ENCODE data around the gene MEIKIN. TPM values are rescaled to one million over a fixed set of nuclear protein-coding genes. Genes with fewer than 3 reads are reported as not detected.

Gene MEIKIN
- total RNA-seq, 1 donor from 2014 or later, result not detected

DNA sequence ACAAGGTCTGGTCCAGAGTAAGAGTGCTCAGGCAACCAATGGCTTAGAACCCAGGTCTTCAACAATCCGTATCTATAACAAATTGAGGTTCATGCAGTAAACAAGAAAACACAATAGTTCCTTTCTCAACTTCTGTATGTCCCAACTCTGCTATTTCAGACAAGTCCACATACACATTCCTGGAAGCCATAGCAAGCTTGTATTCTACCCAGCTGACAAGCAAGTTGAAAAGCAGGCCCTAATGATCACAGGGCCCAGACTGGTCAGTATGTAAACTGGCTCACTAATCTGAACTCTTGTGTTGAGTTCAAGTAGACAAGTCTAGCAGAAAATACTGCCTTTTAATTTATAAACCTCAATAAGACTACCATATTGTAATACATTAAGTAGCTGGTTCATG lies 175.5 kb downstream of the MEIKIN start:
- no peak for DNase-seq (ENCODE audit: low spot score)

DNA sequence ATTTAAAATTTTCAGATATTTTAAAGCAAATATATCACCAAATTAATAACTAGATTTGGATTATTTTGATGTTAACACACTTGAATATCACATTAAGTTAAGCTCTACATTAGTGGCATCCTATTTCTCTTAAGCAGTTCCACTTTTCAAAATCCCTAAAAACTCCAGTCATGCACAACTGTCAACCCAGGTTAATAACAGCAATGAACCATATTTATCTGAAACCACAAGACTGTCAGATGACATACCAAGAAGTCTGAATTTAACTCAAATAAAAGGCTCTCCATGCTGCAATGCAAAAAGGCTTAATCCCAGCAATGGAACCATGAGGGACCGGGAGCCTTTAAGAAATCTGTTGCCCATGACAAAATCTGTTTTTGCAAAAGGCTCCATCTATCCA lies 176.1 kb downstream of the MEIKIN start:
- DNase-seq (ENCODE audit: low spot score), result no peak

DNA sequence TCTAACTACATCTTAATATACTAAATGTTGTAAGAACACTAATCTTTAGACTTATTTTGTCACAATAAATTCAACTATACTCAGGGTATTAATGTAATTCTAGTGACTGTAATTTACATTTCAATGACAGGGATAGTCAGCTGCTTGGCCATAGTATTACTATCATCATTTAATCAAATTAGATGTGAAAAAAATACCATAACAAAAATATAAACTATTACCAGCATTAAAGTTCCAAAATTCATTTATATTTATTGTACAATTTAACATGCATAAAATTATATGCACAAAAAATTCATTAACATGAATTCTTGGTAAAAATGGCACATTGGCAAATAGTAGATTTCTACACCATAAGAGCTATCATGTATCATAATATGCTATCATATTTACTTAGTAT lies 177.6 kb downstream of the MEIKIN start:
- DNase-seq (ENCODE audit: low spot score), result no peak

DNA sequence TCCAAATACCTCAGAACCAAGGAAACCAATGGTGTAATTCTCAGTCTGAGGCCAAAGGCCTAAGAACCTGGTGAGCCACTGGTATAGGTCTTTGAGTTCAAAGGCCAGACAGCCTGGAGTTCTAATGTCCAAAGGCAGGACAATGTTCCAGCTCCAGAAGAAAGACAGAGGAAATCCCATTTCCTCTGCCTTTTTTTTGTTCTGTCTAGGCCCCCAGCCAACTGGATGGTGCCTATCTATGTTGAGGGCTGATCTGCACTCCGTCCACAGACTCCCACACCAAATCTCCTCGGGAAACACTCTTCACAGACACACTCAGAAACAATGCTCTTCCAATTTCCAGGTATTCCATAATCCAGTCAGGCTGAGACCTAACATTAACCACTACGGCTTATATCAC lies 178.8 kb downstream of the MEIKIN start:
- DNase-seq (ENCODE audit: low spot score), result no peak

DNA sequence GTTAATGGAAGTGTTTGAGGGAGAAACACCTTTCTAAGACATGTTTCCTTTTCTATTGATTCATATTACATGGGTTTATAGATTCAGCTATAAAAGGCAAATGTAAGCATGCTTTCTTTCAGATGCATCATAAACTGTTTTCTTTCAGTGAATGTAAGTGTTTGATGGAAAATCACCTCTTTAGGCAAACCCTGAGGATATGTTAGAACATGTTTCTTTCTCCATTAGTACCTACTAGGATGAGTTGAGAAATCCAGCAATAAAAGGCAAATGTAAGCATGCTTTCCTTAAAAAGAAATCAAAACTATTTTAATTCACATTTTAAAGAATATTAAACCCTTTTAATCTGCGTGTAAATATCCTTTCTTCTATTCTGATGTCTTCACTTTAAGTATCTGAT lies 180.2 kb downstream of the MEIKIN start:
- DNase-seq (ENCODE audit: low spot score), result no peak

DNA sequence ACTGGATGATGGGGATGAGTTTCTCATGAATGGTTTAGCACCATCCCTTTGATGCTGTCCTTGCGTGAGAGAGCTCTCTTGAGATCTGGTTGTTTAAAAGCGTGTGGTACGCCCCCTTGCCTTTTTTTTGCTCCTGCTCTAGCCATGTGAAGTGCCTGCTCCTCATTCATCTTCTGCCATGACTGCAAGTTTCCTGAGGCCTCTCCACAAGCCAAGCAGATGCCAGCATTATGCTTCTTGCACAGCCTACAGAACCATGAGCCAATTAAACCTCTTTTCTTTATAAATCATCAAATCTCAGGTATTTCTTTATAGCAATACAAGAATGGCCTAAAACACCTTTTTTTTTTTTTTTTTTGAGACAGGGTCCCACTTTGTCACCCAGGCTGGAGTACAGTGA lies 181.5 kb downstream of the MEIKIN start:
- DNase-seq (ENCODE audit: low spot score), result no peak

DNA sequence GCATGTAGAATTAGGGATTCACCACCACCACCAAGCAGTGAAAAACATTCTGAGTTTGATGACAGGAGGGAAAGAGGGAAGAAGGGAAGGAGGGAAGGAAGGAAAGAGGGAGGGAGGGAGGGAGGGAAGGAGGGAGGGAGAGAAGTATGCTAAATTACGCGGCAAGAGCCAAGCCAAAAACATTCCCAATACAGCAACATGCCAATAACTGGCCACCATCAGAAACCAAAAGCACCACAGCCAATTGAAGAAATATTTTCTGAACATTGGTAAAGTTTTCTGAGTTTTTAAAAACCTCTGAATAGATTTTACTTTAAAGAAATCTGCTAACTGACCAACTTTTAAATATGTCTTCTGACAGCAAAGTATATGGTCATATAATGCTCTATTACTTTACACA lies 184.7 kb downstream of the MEIKIN start:
- no peak for DNase-seq (ENCODE audit: low spot score)

DNA sequence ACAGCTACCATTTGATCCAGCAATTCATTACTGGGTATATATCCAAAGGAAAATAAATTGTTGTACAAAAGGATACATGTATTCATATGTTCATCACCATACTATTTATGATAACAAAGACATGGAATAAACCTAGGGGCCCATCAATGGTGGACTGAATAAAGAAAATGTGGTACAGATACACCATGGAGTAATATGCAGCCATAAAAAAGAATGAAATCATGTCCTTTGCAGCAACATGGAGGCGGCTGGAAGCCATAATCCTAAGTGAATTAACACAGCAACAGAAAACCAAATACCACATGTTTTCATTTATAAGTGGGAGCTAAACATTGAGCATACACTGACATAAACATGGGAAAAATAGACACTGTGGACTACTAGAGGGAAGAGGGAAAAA lies 185.8 kb downstream of the MEIKIN start:
- no peak for DNase-seq (ENCODE audit: low spot score)

DNA sequence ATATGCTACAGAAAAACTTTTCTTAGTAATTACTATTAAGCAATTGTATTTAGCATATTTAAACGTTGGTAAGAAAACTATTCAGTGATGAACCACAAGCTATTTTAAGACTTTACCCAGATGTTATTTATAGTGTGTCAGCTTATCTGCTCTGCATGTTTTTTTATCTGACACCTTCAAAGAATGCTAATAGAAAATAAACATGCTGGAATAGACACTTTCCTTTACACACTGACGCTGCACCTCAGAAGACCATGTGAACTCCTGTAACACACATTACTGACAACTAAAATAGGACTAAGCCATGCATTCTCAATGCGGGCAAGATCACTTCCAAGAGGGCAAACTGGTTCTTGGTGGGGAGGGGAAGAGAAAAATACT lies 187.0 kb downstream of the MEIKIN start:
- no peak for DNase-seq (ENCODE audit: low spot score)

DNA sequence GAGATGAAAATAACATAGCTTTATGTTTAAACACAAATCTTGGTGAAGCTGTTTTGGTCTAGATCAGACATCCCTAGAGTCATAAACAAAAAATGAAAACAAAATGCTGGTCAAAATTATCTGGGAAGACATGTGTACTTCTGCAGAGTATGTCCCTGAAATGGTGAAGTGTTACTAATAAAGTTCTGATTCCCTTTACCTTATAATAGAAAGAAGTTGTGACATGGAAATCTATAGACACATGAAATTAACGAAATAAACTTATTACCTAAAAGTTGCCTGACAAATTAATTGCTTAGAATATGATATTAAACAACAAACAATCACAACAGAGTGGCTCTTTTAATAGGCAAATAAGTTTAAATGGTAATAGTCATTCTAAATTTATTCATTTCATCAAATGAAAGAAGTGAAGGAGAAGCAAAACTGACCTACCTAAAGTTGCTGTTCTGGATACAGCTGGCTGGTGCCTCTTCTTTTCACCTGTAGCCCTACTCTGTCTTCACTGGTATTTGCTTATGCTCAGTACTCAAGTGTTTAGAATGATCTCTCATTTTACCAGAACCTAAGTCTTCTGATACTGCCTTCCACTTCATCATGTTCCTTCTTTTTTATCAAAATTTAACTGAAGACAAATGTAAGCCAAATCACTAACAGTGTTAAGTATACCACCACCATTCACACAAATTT lies 187.5 kb downstream of the MEIKIN start:
- DNase-seq (ENCODE audit: low spot score), result no peak

Other genes with a start within 250 kb of the MEIKIN start
- gene FNIP1, start 148.6 kb downstream of the MEIKIN start, total RNA-seq (ENCODE audit: insufficient read depth, low replicate concordance), result 60.7 TPM
- gene ACSL6, start 66.0 kb upstream of the MEIKIN start, total RNA-seq (ENCODE audit: insufficient read depth, low replicate concordance), result 11.6 TPM
- gene IL3, start 115.0 kb upstream of the MEIKIN start, total RNA-seq (ENCODE audit: insufficient read depth, low replicate concordance), result not detected
- not detected for gene CSF2, start 128.1 kb upstream of the MEIKIN start, total RNA-seq (ENCODE audit: insufficient read depth, low replicate concordance)